Endothelial cell of umbilical vein (primary cell): ENCODE results near the gene SYT10. TPM values are rescaled to one million over a fixed set of nuclear protein-coding genes. Genes with fewer than 3 reads are reported as not detected.

ENCODE experiments used
- BruUV-seq: library from RNA; stranded (reverse); fragments of 400-500 nt; replicated peaks from 2 replicates; lab custom pipeline; 2021; lab: Mats Ljungman, UMichigan
- CTCF ChIA-PET: fragments of 300-600, 350-600 bp; sonication (Branson Sonifier 250); formaldehyde crosslinking; loops from one replicate; lab custom pipeline; 2021; ENCODE audit warnings: antibody characterized with exemption, inconsistent platforms; lab: Charles Lee
- POLR2A ChIA-PET: fragments of 300-600, 350-600 bp; sonication (Branson Sonifier 250); formaldehyde crosslinking; loops from one replicate; lab custom pipeline; 2021; ENCODE audit warnings: antibody characterized with exemption, inconsistent platforms; lab: Charles Lee
- DNase-seq: peaks from one replicate; pipeline ENCODE4 v3.0.0-alpha.2; 2011; ENCODE audit warnings: low read depth, low spot score
- FAIRE-seq: peaks from 2 replicates; lab custom pipeline; 2011; peaks lifted over from hg19 to GRCh38; lab: Jason Lieb, UNC
- H2AFZ ChIP-seq: 2 replicates; pipeline ENCODE4 v1.6.0; 2012; ENCODE audit warnings: low read depth, low read length, control low read depth, inconsistent platforms
- H3K27ac ChIP-seq: 2 replicates; pipeline ENCODE4 v1.5.1; 2011; ENCODE audit warnings: low read depth, mild to moderate bottlenecking, control low read depth, low read length, moderate library complexity; ENCODE audit not compliant: insufficient read depth
- H3K27me3 ChIP-seq, 2 experiments: 2 replicates each; pipeline versions ENCODE4 v1.6.0 to v1.6.1; 2011; ENCODE audit warnings: low read length in 2 of 2, mixed read lengths in 1 of 2; ENCODE audit not compliant: control insufficient read depth in 2 of 2, insufficient read depth in 2 of 2
- H3K36me3 ChIP-seq, 2 experiments: 2 replicates in 1 of 2; 3 replicates in 1 of 2; pipeline ENCODE4 v1.5.1; 2011; ENCODE audit warnings: low read length in 2 of 2, mild to moderate bottlenecking in 1 of 2, moderate library complexity in 1 of 2; ENCODE audit not compliant: control insufficient read depth in 2 of 2, insufficient read depth in 2 of 2; ENCODE audit errors: extremely low read depth in 1 of 2
- H3K4me1 ChIP-seq: 3 replicates; pipeline ENCODE4 v1.5.1; 2011; ENCODE audit warnings: mild to moderate bottlenecking, low read length; ENCODE audit not compliant: control insufficient read depth, insufficient read depth; ENCODE audit errors: extremely low read depth
- H3K4me2 ChIP-seq: 2 replicates; pipeline ENCODE4 v1.6.1; 2011; ENCODE audit warnings: low read length, control low read depth, mixed read lengths; ENCODE audit not compliant: insufficient read depth
- H3K4me3 ChIP-seq, 3 experiments: fragments of 200-600 bp in 1 of 3; sonication (generic), shearing (Covaris generic) in 1 of 3; replicated peaks in 1 of 3; 2 replicates each; pipeline ENCODE4 v1.5.1; 2011 to 2016; ENCODE audit warnings: control low read depth in 3 of 3, low read length in 3 of 3, mild to moderate bottlenecking in 2 of 3, inconsistent platforms in 1 of 3, low read depth in 1 of 3, moderate library complexity in 1 of 3; ENCODE audit not compliant: insufficient read depth in 1 of 3
- H3K79me2 ChIP-seq: 2 replicates; pipeline ENCODE4 v1.6.0; 2012; ENCODE audit warnings: low read length, inconsistent platforms; ENCODE audit not compliant: control insufficient read depth, insufficient read depth
- H3K9ac ChIP-seq: replicated peaks from 2 replicates; pipeline ENCODE3; 2011; ENCODE audit warnings: low read length, control low read depth; ENCODE audit not compliant: insufficient read depth; ENCODE audit errors: extremely low read depth
- H3K9me1 ChIP-seq: replicated peaks from 3 replicates; pipeline ENCODE4 v1.6.0; 2011; ENCODE audit warnings: mild to moderate bottlenecking, low read length; ENCODE audit not compliant: control insufficient read depth, insufficient read depth; ENCODE audit errors: extremely low read depth
- H3K9me3 ChIP-seq: replicated peaks from 2 replicates; pipeline ENCODE4 v1.5.1; 2012; ENCODE audit warnings: low read length, inconsistent platforms; ENCODE audit not compliant: control insufficient read depth, insufficient read depth
- H4K20me1 ChIP-seq: replicated peaks from 2 replicates; pipeline ENCODE3; 2011; ENCODE audit warnings: mild to moderate bottlenecking, low read length; ENCODE audit not compliant: control insufficient read depth, insufficient read depth; ENCODE audit errors: extremely low read depth
- EZH2 ChIP-seq: IDR thresholded peaks from 2 replicates; pipeline ENCODE4 v1.6.1; 2012; ENCODE audit warnings: borderline replicate concordance, low read depth, mild to moderate bottlenecking, moderate library complexity, low read length, inconsistent platforms; ENCODE audit not compliant: severe bottlenecking
- FOS ChIP-seq: IDR thresholded peaks from 2 replicates; pipeline ENCODE4 v1.6.1; 2011; ENCODE audit warnings: mild to moderate bottlenecking, low read length, moderate library complexity, borderline replicate concordance; ENCODE audit not compliant: insufficient read depth
- GATA2 ChIP-seq: IDR thresholded peaks from 2 replicates; pipeline ENCODE4 v1.7.0; 2011; ENCODE audit warnings: low read depth, mild to moderate bottlenecking, moderate library complexity, mixed read lengths, low read length; ENCODE audit not compliant: insufficient read length, insufficient read depth
- JUN ChIP-seq: IDR thresholded peaks from 2 replicates; pipeline ENCODE4 v1.6.1; 2011; ENCODE audit warnings: borderline replicate concordance, low read depth; ENCODE audit not compliant: insufficient read length, insufficient read depth
- MYC ChIP-seq: IDR thresholded peaks from one replicate; pipeline ENCODE4 v1.6.1; 2011; ENCODE audit warnings: mild to moderate bottlenecking, low read depth, low read length
- POLR2A ChIP-seq: IDR thresholded peaks from 2 replicates; pipeline ENCODE4 v1.6.1; 2012; ENCODE audit warnings: low read depth, mild to moderate bottlenecking, control low read depth, low read length
- POLR2AphosphoS5 ChIP-seq: IDR thresholded peaks from 2 replicates; pipeline ENCODE4 v1.6.1; 2012; ENCODE audit warnings: low read depth, mild to moderate bottlenecking, control low read depth, low read length, moderate library complexity; ENCODE audit not compliant: insufficient read depth
- dilution Hi-C: fragments of 300-500 bp; cut with MboI; formaldehyde crosslinking; loops from one replicate; pipeline ENCODE4 v1.15.0; 2019; ENCODE audit warnings: low sequenced_read_pairs; ENCODE audit not compliant: extremely low pct_ligation_motif_present
- intact Hi-C: fragments of 100-400 bp; cut with micrococcal nuclease; formaldehyde crosslinking; loops from one replicate; pipeline ENCODE4 v1.10.0; 2022
- polyA plus RNA-seq, 4 experiments: library from polyadenylated mRNA; depleted of rRNA in 3 of 4; stranded (reverse) in 3 of 4; unstranded in 1 of 4; fragments of >200 nt; gene quantifications; 2 replicates each; pipeline versions ENCODE4 v1.2.1 to v1.2.3, GENCODE V29; 2011 to 2012; ENCODE audit warnings: missing spikeins in 1 of 4
- total RNA-seq: library from RNA; stranded (reverse); gene quantifications from 2 replicates; pipeline ENCODE4 v1.2.3, GENCODE V29; 2021
- TF ChIP-seq, protein P1 (sequence below), 2 donors: IDR thresholded peaks; 1 replicate in 1 of 2; 2 replicates in 1 of 2; pipeline ENCODE4 v1.5.1; 2011; ENCODE audit warnings: low read length in 2 of 2, mild to moderate bottlenecking in 2 of 2, moderate library complexity in 2 of 2, control low read depth in 1 of 2, inconsistent platforms in 1 of 2, low read depth in 1 of 2; ENCODE audit not compliant: insufficient read depth in 1 of 2; ENCODE audit errors: extremely low read depth in 1 of 2
- TF ChIP-seq, protein P2 (sequence below): IDR thresholded peaks from 2 replicates; pipeline ENCODE4 v1.6.1; 2011; ENCODE audit not compliant: insufficient read depth, insufficient read length

SYT10 gene
- total and polyA plus RNA-seq, 2 donors (not counting 3 experiments of a cell fraction or from before 2014, with no cell fraction given): not detected

DNA sequence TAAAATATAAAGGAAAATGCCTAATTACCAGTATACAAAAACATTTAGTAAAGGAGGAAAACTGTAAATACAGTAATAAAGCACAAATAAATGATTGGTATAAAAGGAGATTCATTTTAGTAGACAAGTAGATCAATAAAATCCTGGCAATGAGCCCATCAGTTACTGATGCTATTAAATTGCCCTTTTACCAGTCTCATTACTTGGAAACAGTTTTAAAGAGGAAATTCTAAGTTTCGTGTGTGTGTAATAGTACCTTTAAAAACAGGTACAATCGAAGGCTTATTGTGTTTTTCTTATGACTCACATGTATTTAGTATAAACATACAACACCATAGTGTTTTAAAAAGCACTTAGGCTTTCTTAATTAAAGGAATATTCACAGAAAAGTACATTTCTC is 46.4 kb upstream of the SYT10 start:
- Histone ChIP-seq H3K4me2 (no peak overlapping the region), H3K36me3 (no peaks in the 10 kb centered on the region), H3K9me1 (no peaks in the 10 kb centered on the region), H2AFZ (no peak overlapping the region), H3K4me3 (no peak overlapping the region), H4K20me1 (no peaks in the 10 kb centered on the region), H3K4me1 (no peaks in the 10 kb centered on the region), H3K27me3 (no peaks in the 10 kb centered on the region), H3K27ac (no peak overlapping the region), H3K9me3 (peaks cover 3% of the 10 kb centered on the region), H3K79me2 (no peaks in the 10 kb centered on the region), H3K9ac (no peak overlapping the region)
- no TSS peak for BruUV-seq
- intact Hi-C loops (no loop called here), dilution Hi-C loops (no loop called here)
- DNase-seq: no peak
- no peak for FAIRE-seq
- ChIA-PET CTCF (no interaction called here), POLR2A (no interaction called here)
- TF ChIP-seq POLR2A (no peak), FOS (no peak), GATA2 (no peak), EZH2 (no peak), JUN (no peak), MYC (no peak), POLR2AphosphoS5 (no peak)
- TF ChIP-seq, protein P1, sequence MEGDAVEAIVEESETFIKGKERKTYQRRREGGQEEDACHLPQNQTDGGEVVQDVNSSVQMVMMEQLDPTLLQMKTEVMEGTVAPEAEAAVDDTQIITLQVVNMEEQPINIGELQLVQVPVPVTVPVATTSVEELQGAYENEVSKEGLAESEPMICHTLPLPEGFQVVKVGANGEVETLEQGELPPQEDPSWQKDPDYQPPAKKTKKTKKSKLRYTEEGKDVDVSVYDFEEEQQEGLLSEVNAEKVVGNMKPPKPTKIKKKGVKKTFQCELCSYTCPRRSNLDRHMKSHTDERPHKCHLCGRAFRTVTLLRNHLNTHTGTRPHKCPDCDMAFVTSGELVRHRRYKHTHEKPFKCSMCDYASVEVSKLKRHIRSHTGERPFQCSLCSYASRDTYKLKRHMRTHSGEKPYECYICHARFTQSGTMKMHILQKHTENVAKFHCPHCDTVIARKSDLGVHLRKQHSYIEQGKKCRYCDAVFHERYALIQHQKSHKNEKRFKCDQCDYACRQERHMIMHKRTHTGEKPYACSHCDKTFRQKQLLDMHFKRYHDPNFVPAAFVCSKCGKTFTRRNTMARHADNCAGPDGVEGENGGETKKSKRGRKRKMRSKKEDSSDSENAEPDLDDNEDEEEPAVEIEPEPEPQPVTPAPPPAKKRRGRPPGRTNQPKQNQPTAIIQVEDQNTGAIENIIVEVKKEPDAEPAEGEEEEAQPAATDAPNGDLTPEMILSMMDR (IDR thresholded peaks at IDR 0.05; ENCODE audit: extremely low read depth in 1 of 2, insufficient read depth in 1 of 2, low read depth in 1 of 2, low read length in 2 of 2): no peak
- TF ChIP-seq, protein P2, sequence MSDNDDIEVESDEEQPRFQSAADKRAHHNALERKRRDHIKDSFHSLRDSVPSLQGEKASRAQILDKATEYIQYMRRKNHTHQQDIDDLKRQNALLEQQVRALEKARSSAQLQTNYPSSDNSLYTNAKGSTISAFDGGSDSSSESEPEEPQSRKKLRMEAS: no peak
